ENCODE data around the gene SDR42E2.

- TF ChIP-seq CTCF (IDR thresholded peaks at IDR 0.05; ENCODE audit: borderline replicate concordance, extremely low read depth, low read length, poor library complexity, severe bottlenecking) (no peak), EZH2 (IDR thresholded peaks at IDR 0.05; ENCODE audit: borderline replicate concordance, low read depth, low read length, severe bottlenecking) (no peak)
These were observed 1.5 kb downstream of the SDR42E2 start for GRCh38 chr16:22163806-22164205.
